Measurements from ENCODE around the gene ACVR2B. TPM values are rescaled to one million over a fixed set of nuclear protein-coding genes. Genes with fewer than 3 reads are reported as not detected.
A peak's percentile ranks its signal among the peaks of the same experiment; 100 is the strongest.
"Not testable (repeated sequence)": the region's sequence is repeated elsewhere in the genome, so short reads cannot be mapped to it uniquely, and the experiment has no call there.

The ACVR2B gene
- 6.6 TPM for total RNA-seq
- long read RNA-seq, full-length matches to known transcripts = 3 of 10 reads
- long read RNA-seq, partial matches to known transcripts = 0 of 10 reads
- long read RNA-seq, other reads (novel, unspliced or antisense) = 7 of 10 reads

- H3K4me1 ChIP-seq = peaks cover 26% of the 10 kb centered on the region
- TF ChIP-seq, protein P1, sequence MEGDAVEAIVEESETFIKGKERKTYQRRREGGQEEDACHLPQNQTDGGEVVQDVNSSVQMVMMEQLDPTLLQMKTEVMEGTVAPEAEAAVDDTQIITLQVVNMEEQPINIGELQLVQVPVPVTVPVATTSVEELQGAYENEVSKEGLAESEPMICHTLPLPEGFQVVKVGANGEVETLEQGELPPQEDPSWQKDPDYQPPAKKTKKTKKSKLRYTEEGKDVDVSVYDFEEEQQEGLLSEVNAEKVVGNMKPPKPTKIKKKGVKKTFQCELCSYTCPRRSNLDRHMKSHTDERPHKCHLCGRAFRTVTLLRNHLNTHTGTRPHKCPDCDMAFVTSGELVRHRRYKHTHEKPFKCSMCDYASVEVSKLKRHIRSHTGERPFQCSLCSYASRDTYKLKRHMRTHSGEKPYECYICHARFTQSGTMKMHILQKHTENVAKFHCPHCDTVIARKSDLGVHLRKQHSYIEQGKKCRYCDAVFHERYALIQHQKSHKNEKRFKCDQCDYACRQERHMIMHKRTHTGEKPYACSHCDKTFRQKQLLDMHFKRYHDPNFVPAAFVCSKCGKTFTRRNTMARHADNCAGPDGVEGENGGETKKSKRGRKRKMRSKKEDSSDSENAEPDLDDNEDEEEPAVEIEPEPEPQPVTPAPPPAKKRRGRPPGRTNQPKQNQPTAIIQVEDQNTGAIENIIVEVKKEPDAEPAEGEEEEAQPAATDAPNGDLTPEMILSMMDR (IDR thresholded peaks at IDR 0.05) = no peak
- H3K27me3 ChIP-seq = no peaks in the 10 kb centered on the region
- intact Hi-C loops (cut with DNase I) = no loop called here
- ATAC-seq = peak; percentile 89
- peak; percentile 96 for DNase-seq
- H3K27ac ChIP-seq = peak within 1 kb of the TSS; percentile 78
- peak within 1 kb of the TSS; percentile 72 for H3K4me3 ChIP-seq
- no peaks in the 10 kb centered on the region for H3K36me3 ChIP-seq
- H3K9me3 ChIP-seq = no peaks in the 10 kb centered on the region
Measured at GRCh38 chr3:38453075-38453912, at the start of gene ACVR2B. ACVR2B (plus strand) TSS chr3:38453890; CDS start chr3:38454323, 433 bp downstream.

DNA sequence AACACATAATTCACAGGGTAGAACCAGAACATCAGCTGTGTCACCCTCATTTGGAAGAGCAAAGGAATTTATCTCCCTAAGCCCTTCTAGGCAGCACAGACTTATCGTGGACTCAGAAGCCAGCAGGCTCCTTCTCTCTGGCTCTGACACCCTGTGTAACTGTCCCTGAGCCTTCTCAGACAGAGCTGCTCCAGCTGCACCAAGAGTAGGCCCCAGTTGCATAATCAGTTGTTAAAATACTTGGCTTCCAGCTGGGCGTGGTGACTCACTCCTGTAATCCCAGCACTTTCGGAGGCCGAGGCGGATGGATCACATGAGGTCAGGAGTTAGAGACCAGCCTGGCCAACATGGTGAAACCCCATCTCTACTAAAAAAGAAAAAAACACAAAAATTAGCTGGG lies 49.4 kb upstream of the ACVR2B start:
- H3K9me3 ChIP-seq = no peaks in the 10 kb centered on the region
- no peak overlapping the region for H3K27ac ChIP-seq
- H3K27me3 ChIP-seq = no peaks in the 10 kb centered on the region
- intact Hi-C loops (cut with DNase I) = no loop called here
- ATAC-seq = peak; percentile 67
- H3K36me3 ChIP-seq = peaks cover 4% of the 10 kb centered on the region
- no peaks in the 10 kb centered on the region for H3K4me1 ChIP-seq
- DNase-seq = no peak
- TF ChIP-seq, protein P1 (IDR thresholded peaks at IDR 0.05) = no peak
- no peak overlapping the region for H3K4me3 ChIP-seq

DNA sequence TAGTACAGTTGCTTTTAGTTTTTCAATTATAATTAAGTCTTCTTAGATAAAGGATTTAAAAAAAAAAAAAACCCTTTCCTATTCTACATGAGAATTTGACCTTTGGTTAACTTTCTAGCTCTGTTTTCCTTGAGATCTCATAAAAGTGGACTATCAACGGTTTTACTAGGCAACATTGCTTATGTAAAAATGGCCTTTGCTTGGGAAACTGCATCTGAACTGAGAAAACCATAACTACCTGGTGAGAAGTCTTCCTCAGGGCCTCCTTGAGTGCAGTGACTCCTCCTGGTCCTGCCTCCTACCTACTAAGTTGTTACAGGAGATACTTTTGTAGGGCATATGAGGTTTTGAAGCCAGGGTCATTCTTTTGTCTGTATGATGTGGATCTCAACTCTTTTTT lies 42.1 kb upstream of the ACVR2B start:
- no peaks in the 10 kb centered on the region for H3K27me3 ChIP-seq
- ATAC-seq (no peak), DNase-seq (no peak)
- intact Hi-C loops (cut with DNase I) = no loop called here
- no peak overlapping the region for H3K4me3 ChIP-seq
- TF ChIP-seq, protein P1 (IDR thresholded peaks at IDR 0.05) = no peak
- H3K27ac ChIP-seq = no peak overlapping the region
- no peaks in the 10 kb centered on the region for H3K4me1 ChIP-seq
- H3K9me3 ChIP-seq = no peaks in the 10 kb centered on the region
- no peaks in the 10 kb centered on the region for H3K36me3 ChIP-seq

DNA sequence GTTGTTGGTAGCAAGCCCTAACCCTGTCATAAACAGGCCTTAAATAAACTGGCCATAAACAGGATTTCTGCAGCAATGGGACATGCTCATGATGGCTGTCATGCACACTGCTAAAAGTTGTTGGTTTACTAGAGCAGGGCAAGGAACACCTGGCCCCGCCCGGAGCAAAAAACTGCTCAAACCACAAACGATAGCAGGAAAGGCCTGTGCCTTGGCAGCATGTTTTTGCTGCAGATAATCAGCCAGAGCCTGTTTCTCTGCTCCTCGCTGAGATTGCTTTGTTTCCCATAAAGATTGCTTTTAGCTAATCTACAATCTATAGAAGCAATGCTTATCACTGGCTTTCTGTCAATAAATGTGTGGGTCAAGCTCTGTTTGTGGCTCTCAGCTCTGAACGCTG lies 32.9 kb upstream of the ACVR2B start:
- H3K27me3 ChIP-seq; H3K4me3 ChIP-seq; H3K4me1 ChIP-seq; ATAC-seq; H3K36me3 ChIP-seq; H3K27ac ChIP-seq; intact Hi-C loops (cut with DNase I); H3K9me3 ChIP-seq; DNase-seq: not testable (repeated sequence)

DNA sequence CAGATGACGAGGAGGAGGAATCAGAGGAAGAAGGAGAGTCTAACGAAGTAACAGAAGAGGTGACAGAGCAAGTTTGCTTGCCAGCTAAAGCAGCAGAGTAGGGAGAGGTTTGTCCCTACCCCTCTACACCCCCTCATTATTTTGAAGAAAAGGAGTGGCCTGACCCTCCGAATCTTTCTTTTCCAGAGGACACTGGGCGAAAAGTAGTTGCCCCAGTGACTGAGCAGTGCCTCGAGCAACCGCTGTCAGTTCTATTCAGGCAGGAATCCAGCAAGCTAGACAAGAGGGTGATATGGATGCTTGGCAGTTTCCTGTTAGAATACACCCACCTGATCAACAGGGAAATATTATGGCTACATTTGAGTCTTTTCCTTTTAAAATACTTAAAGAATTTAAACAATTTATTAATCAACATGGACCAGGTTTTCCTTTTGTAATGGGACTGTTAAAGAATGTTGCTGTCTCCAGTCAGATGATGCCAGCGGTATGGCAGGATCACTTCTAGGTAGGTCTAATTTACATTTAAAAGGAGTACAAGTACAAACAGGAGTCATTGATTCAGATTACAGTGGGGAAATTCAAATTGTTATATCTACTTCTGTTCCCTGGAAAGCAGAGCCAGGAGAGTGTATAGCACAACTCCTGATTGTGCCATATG lies 31.9 kb upstream of the ACVR2B start:
- H3K4me1 ChIP-seq = no peaks in the 10 kb centered on the region
- TF ChIP-seq, protein P1 (IDR thresholded peaks at IDR 0.05) = no peak
- DNase-seq (no peak), ATAC-seq (no peak)
- no peaks in the 10 kb centered on the region for H3K36me3 ChIP-seq
- no peaks in the 10 kb centered on the region for H3K27me3 ChIP-seq
- no peak overlapping the region for H3K27ac ChIP-seq
- no peak overlapping the region for H3K4me3 ChIP-seq
- H3K9me3 ChIP-seq = no peaks in the 10 kb centered on the region
- intact Hi-C loops (cut with DNase I) = no loop called here

- H3K27me3 ChIP-seq; H3K27ac ChIP-seq; H3K36me3 ChIP-seq; H3K9me3 ChIP-seq; DNase-seq; intact Hi-C loops (cut with DNase I); H3K4me1 ChIP-seq; H3K4me3 ChIP-seq; ATAC-seq: not testable (repeated sequence)
Measured at GRCh38 chr3:38426798-38427426, 26.8 kb upstream of the ACVR2B start.

DNA sequence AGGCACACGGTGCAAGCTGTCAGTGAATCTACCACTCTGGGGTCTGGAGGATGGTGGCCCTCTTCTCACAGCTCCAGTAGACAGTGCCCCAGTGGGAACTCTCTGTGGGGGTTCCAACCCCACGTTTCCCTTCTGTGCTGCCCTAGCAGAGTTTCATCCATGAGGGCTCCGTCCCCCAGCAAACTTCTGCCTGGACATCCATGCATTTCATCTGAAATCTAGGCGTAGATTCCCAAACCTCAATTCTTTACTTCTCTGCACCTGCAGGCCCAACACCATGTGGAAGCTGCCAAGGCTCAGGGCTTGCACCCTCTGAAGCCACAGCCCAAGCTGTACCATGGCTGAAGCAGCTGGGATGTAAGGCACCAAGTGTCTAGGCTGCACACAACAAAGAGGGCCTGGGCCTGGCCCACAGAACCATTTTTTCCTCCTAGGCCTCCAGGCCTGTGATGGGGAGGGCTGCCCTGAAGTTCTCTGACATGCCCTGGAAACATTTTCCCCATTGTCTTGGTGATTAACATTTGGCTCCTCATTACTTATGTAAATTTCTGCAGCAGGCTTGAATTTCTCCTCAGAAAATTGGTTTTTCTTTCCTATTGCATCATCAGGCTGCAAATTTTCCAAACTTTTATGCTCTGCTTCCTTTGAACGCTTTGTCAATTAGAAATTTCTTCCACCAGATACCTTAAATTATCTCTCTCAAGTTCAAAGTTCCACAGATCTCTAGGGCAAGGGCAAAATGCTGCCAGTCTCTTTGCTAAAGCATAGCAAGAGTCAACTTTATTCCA lies 20.6 kb upstream of the ACVR2B start:
- intact Hi-C loops (cut with DNase I); DNase-seq; H3K9me3 ChIP-seq; H3K27me3 ChIP-seq; H3K36me3 ChIP-seq; ATAC-seq; H3K4me1 ChIP-seq; H3K27ac ChIP-seq; H3K4me3 ChIP-seq: not testable (repeated sequence)

- H3K4me1 ChIP-seq; H3K27me3 ChIP-seq; H3K27ac ChIP-seq; DNase-seq; H3K36me3 ChIP-seq; intact Hi-C loops (cut with DNase I); H3K4me3 ChIP-seq; ATAC-seq; H3K9me3 ChIP-seq: not testable (repeated sequence)
Measured at GRCh38 chr3:38433661-38434060, 20.0 kb upstream of the ACVR2B start.
